DOHH2 (cell line): Measurements from ENCODE around the gene RAB22A.

Experiments
- H3F3A ChIP-seq: fragments of 200-600 bp; sonication (generic), shearing (Covaris generic); 2 replicates; pipeline ENCODE4 v1.6.0; 2016; ENCODE audit warnings: antibody characterized with exemption, mild to moderate bottlenecking; ENCODE audit not compliant: control insufficient read depth, insufficient read depth
- H3K27ac ChIP-seq: fragments of 200-600 bp; sonication (generic); 2 replicates; pipeline ENCODE4 v1.5.1; 2014; ENCODE audit warnings: low read depth, mild to moderate bottlenecking, low read length, moderate library complexity
- H3K27me3 ChIP-seq: fragments of 200-600 bp; sonication (generic); 2 replicates; pipeline ENCODE4 v1.6.1; 2014; ENCODE audit warnings: mild to moderate bottlenecking, low read length, mixed read lengths; ENCODE audit not compliant: control insufficient read depth
- H3K36me3 ChIP-seq: fragments of 200-600 bp; sonication (generic); 2 replicates; pipeline ENCODE4 v1.6.1; 2014; ENCODE audit warnings: mild to moderate bottlenecking, low read length, moderate library complexity, mixed read lengths; ENCODE audit not compliant: control insufficient read depth
- H3K4me1 ChIP-seq: fragments of 200-600 bp; sonication (generic); 2 replicates; pipeline ENCODE4 v1.6.1; 2014; ENCODE audit warnings: mild to moderate bottlenecking, low read length, mixed read lengths; ENCODE audit not compliant: control insufficient read depth
- H3K4me2 ChIP-seq: fragments of 200-600 bp; sonication (generic); 2 replicates; pipeline ENCODE4 v1.6.0; 2014; ENCODE audit warnings: mild to moderate bottlenecking, low read length, moderate library complexity
- H3K4me3 ChIP-seq: fragments of 200-600 bp; sonication (generic); 2 replicates; pipeline ENCODE4 v1.5.1; 2014; ENCODE audit warnings: mild to moderate bottlenecking, low read length, mixed read lengths
- H3K79me2 ChIP-seq: fragments of 200-600 bp; sonication (generic); 2 replicates; pipeline ENCODE4 v1.6.1; 2014; ENCODE audit warnings: mild to moderate bottlenecking, low read length, mixed read lengths; ENCODE audit not compliant: control insufficient read depth
- H3K9me2 ChIP-seq: fragments of 200-600 bp; sonication (generic); replicated peaks from 2 replicates; pipeline ENCODE4 v1.6.1; 2014; ENCODE audit warnings: mild to moderate bottlenecking, low read length, mixed read lengths; ENCODE audit not compliant: control insufficient read depth
- H3K9me3 ChIP-seq: fragments of 200-600 bp; sonication (generic); 2 replicates; pipeline ENCODE4 v1.6.1; 2014; ENCODE audit warnings: antibody characterized with exemption, low read length, mixed read lengths; ENCODE audit not compliant: control insufficient read depth, insufficient read depth
- H4K20me1 ChIP-seq: fragments of 200-600 bp; sonication (generic); 2 replicates; pipeline ENCODE4 v1.6.0; 2014; ENCODE audit warnings: low read depth, mild to moderate bottlenecking, antibody characterized with exemption, low read length, moderate library complexity; ENCODE audit not compliant: control insufficient read depth, insufficient read depth
- EZH2phosphoT487 ChIP-seq: fragments of 200-600 bp; sonication (generic); IDR thresholded peaks from 2 replicates; pipeline ENCODE4 v1.6.1; 2017; ENCODE audit warnings: borderline replicate concordance, mild to moderate bottlenecking, antibody characterized with exemption, low read length, moderate library complexity, mixed read lengths
- TF ChIP-seq, protein P1 (sequence below): fragments of 200-600 bp; sonication (generic); IDR thresholded peaks from one replicate; pipeline ENCODE4 v1.5.1; 2014; ENCODE audit warnings: antibody characterized with exemption, mild to moderate bottlenecking, low read depth, low read length; ENCODE audit not compliant: poor library complexity, severe bottlenecking

Gene RAB22A

DNA sequence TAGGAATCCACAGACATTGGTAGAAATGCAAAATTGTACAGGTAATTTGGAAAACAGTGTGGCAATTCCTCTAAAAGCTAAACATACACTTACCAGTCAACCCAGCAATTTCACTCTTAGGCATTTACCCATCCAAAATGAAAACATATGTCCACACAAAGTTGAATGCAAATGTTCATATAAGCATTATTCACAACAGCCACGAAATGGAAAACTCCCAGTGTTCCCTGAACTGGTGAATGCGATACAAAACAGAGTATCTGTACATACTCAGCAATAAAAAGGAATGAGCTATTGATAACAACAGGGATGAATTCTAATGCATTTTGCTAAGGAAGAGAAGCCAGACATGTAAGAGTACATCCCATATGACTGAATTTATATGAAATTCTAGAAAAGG, 32.4 kb upstream of the RAB22A start:
- H3K4me3 ChIP-seq, result no peak overlapping the region
- no peaks in the 10 kb centered on the region for H3K4me1 ChIP-seq
- H3K9me2 ChIP-seq, result no peaks in the 10 kb centered on the region
- H3K79me2 ChIP-seq, result no peaks in the 10 kb centered on the region
- no peaks in the 10 kb centered on the region for H3K36me3 ChIP-seq
- no peaks in the 10 kb centered on the region for H3K27me3 ChIP-seq
- no peaks in the 10 kb centered on the region for H3F3A ChIP-seq
- no peaks in the 10 kb centered on the region for H3K9me3 ChIP-seq
- no peak overlapping the region for H3K27ac ChIP-seq
- no peaks in the 10 kb centered on the region for H4K20me1 ChIP-seq
- TF ChIP-seq, protein P1, sequence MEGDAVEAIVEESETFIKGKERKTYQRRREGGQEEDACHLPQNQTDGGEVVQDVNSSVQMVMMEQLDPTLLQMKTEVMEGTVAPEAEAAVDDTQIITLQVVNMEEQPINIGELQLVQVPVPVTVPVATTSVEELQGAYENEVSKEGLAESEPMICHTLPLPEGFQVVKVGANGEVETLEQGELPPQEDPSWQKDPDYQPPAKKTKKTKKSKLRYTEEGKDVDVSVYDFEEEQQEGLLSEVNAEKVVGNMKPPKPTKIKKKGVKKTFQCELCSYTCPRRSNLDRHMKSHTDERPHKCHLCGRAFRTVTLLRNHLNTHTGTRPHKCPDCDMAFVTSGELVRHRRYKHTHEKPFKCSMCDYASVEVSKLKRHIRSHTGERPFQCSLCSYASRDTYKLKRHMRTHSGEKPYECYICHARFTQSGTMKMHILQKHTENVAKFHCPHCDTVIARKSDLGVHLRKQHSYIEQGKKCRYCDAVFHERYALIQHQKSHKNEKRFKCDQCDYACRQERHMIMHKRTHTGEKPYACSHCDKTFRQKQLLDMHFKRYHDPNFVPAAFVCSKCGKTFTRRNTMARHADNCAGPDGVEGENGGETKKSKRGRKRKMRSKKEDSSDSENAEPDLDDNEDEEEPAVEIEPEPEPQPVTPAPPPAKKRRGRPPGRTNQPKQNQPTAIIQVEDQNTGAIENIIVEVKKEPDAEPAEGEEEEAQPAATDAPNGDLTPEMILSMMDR, result no peak
- TF ChIP-seq EZH2phosphoT487, result no peak
- H3K4me2 ChIP-seq, result no peak overlapping the region

DNA sequence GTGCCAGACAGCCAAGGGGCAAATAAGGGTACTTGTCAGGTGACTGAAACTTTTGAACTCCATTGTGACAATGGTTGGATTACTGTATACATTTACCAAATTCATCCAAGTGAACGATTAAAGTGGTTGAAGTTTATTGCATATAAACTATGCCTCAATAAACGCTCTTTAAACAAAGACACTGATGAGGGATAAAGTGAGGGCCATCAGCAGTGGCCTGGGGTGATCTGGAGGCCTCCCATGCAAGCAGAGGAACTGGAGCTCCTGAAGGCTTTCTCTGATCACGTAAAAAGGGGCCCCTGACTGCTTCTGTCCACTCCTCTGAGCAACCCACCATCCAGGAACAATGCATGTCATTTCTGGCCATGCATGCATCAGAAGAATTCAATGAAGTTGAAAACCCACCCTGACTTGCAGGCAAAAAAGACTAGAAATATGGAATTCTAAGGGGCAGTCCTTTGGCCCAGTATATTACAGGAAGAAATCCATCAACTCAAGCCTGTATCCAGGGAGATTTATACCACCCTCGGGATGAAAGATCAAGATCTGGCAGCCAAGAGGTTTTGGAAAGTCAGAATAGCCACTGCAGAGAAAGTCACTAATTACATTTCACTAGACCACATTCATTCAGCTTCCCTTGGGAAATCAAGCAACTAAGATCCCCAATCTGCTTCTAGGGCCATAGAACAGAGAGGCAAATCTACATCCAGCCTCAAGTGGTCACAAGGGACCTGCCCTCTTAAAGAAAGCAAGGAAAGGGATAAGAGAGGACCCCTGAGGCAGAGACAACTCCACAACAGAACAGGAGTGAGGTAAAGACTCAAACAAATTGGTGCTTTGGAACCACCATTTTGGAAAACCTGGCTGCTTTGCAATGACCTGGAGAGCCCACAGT, 31.7 kb upstream of the RAB22A start:
- Histone ChIP-seq H3K4me1 (no peaks in the 10 kb centered on the region), H3K27me3 (no peaks in the 10 kb centered on the region), H3K9me3 (no peaks in the 10 kb centered on the region), H3F3A (no peaks in the 10 kb centered on the region), H3K4me3 (no peak overlapping the region), H3K27ac (no peak overlapping the region), H3K9me2 (no peaks in the 10 kb centered on the region), H4K20me1 (no peaks in the 10 kb centered on the region), H3K4me2 (no peak overlapping the region), H3K79me2 (no peaks in the 10 kb centered on the region), H3K36me3 (no peaks in the 10 kb centered on the region)
- TF ChIP-seq, protein P1, result no peak
- no peak for TF ChIP-seq EZH2phosphoT487

DNA sequence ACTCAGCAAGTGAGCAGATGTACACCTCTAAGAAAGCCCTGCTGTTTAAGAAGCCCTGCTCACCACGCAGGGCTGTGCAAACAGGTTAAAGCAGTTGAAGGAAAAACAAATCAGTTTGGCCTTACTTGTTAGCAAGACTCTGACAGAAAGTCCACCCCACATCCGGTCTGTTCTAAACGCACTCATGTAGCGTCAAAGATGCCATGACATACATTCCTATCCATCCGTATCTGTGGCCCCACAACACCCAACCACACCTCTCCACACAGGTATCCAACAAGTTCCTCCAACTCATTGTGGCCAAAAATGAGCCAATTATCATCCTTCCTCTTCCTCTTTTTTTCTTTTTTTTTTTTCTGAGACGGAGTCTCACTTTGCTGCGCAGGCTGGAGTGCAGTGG, 22.8 kb upstream of the RAB22A start:
- H3K9me2 ChIP-seq, result no peaks in the 10 kb centered on the region
- no peaks in the 10 kb centered on the region for H3K9me3 ChIP-seq
- no peaks in the 10 kb centered on the region for H3K4me1 ChIP-seq
- H3K27me3 ChIP-seq, result no peaks in the 10 kb centered on the region
- TF ChIP-seq, protein P1, result no peak
- no peak for TF ChIP-seq EZH2phosphoT487
- no peaks in the 10 kb centered on the region for H3K36me3 ChIP-seq
- H3K27ac ChIP-seq, result no peak overlapping the region
- no peaks in the 10 kb centered on the region for H3F3A ChIP-seq
- H3K4me2 ChIP-seq, result no peak overlapping the region
- no peaks in the 10 kb centered on the region for H3K79me2 ChIP-seq
- H4K20me1 ChIP-seq, result no peaks in the 10 kb centered on the region
- H3K4me3 ChIP-seq, result no peak overlapping the region
